Fibroblast of the aortic adventitia (primary cell): Measurements from ENCODE around the gene TKFC. TPM values are rescaled to one million over a fixed set of nuclear protein-coding genes. Genes with fewer than 3 reads are reported as not detected.

Experiments used
- DNase-seq: peaks from one replicate; pipeline ENCODE4 v3.0.0-alpha.2; 2010; ENCODE audit warnings: low read depth
- H3K4me3 ChIP-seq: 2 replicates; pipeline ENCODE4 v1.5.1; 2011; ENCODE audit warnings: low read depth, mild to moderate bottlenecking, control low read depth, low read length, moderate library complexity
- total RNA-seq: library from RNA; depleted of rRNA; stranded (reverse); fragments of >200 nt; gene quantifications from 2 replicates; pipeline ENCODE4 v1.2.3, GENCODE V29; 2012; ENCODE audit warnings: low replicate concordance
- TF ChIP-seq, protein P1 (sequence below): IDR thresholded peaks from 2 replicates; pipeline ENCODE4 v1.5.1; 2011; ENCODE audit warnings: mild to moderate bottlenecking, low read length, control low read depth, inconsistent platforms; ENCODE audit not compliant: insufficient read depth

TKFC gene
- total RNA-seq, 1 donor: 17.6 TPM

DNA sequence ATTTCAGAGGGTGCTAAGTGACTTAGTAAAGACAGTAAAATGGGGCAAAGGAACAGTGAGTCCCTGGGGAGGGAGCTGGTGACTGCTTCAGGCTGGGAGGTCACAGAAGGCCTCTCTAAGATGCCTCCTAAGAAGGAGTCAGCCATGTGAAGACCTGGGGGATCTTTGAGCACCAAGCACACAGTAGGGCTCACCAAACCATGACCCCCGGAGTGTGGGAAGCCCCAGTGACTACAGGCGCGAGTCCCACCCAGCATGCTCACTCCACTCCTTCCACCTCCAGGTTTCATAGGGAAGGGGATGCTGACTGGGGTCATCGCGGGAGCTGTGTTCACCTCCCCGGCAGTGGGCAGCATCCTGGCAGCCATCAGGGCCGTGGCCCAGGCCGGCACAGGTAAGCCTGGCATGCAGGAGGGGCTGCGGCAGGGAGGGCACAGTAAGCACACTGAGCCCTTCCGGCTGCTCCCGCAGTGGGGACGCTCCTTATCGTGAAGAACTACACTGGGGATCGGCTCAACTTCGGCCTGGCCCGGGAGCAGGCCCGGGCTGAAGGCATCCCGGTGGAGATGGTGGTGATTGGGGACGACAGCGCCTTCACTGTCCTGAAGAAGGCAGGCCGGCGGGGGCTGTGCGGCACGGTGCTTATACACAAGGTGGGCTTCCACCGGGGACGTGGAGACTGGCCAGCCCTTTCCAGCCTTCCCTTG lies 5.9 kb downstream of the TKFC start:
- no peak for DNase-seq
- TF ChIP-seq, protein P1, sequence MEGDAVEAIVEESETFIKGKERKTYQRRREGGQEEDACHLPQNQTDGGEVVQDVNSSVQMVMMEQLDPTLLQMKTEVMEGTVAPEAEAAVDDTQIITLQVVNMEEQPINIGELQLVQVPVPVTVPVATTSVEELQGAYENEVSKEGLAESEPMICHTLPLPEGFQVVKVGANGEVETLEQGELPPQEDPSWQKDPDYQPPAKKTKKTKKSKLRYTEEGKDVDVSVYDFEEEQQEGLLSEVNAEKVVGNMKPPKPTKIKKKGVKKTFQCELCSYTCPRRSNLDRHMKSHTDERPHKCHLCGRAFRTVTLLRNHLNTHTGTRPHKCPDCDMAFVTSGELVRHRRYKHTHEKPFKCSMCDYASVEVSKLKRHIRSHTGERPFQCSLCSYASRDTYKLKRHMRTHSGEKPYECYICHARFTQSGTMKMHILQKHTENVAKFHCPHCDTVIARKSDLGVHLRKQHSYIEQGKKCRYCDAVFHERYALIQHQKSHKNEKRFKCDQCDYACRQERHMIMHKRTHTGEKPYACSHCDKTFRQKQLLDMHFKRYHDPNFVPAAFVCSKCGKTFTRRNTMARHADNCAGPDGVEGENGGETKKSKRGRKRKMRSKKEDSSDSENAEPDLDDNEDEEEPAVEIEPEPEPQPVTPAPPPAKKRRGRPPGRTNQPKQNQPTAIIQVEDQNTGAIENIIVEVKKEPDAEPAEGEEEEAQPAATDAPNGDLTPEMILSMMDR: no peak
- H3K4me3 ChIP-seq: no peak overlapping the region

DNA sequence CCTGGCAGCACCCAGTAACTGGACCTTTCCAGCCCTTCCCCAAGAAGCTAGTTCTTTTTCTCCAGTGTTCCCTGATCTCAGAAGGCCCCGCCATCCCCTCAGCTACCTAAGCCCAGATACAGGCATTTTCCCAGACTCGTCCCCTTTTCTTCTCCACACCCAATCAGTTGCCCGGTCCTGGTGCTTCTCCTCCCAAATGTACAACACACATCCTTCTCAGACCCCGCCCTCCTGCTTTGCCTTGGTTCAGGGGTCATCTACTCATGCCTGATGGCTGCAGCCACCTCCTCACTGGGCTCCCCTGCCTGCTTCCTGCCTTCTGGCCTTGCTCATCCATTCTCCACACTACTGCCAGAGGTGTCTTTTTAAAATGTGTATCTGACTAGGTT lies 6.5 kb downstream of the TKFC start:
- H3K4me3 ChIP-seq: no peak overlapping the region
- no peak for DNase-seq
- TF ChIP-seq, protein P1: no peak

DNA sequence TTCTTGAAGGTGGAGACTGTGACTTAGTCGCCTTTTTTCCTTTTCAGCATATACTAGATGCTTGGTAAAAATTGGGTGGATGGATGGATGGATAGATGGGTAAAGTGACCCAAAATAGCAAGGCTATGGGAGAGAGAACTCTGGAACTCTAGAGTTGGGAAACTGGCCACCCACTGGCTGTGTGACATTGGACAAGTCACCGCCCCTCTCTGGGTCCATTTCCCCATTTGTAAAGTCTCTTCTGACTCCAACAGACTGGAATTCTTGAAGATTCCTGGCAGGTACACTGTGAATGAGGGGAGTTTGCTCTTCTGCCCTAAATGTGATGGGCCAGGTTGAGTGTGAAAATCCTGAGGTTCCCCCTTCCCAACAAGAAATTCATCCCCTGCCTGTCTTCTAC lies 8.0 kb downstream of the TKFC start:
- TF ChIP-seq, protein P1: no peak
- DNase-seq: no peak
- H3K4me3 ChIP-seq: no peak overlapping the region

DNA sequence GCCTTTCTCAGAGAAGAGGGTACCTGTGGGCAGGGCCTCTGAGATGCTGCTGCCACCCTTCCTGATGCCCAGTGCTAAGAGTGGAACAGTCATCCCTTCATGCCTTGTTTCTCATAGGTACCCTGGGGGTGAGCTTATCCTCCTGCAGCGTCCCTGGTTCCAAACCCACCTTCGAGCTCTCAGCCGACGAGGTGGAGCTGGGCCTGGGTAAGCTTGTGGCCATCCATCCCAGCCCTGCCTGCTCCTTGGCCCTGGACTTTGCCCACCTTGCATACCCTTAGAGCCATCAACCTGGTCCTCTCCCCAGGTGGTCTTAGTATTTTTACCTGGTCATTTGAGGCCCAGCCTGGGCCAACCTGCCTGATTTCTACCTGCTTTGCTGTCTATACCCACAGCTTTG lies 8.7 kb downstream of the TKFC start:
- H3K4me3 ChIP-seq: no peak overlapping the region
- TF ChIP-seq, protein P1: no peak
- DNase-seq: no peak

DNA sequence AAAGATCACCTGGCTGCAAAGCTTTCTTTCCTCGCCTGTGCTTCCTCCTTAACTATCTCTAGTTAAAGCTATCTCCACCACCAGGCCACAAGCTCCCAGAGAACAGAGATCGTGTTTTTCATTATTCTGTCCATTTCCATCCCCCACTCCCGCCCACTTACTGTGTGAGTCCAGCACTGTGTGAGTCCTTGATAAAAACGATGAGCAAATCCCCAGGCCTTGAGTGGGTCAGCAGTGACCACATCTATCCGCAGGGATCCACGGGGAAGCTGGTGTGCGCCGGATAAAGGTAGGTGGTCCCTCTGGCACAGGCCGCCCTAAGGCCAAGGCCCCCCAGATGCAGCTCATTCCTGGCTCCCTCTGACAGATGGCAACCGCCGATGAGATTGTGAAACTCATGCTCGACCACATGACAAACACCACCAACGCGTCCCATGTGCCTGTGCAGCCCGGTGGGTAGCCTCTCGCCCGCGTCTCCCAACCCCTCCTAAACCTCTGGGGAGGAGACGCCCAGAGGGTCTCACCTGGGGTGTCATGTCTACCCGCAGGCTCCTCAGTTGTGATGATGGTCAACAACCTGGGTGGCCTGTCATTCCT lies 9.3 kb downstream of the TKFC start:
- no peak overlapping the region for H3K4me3 ChIP-seq
- TF ChIP-seq, protein P1: no peak
- no peak for DNase-seq

DNA sequence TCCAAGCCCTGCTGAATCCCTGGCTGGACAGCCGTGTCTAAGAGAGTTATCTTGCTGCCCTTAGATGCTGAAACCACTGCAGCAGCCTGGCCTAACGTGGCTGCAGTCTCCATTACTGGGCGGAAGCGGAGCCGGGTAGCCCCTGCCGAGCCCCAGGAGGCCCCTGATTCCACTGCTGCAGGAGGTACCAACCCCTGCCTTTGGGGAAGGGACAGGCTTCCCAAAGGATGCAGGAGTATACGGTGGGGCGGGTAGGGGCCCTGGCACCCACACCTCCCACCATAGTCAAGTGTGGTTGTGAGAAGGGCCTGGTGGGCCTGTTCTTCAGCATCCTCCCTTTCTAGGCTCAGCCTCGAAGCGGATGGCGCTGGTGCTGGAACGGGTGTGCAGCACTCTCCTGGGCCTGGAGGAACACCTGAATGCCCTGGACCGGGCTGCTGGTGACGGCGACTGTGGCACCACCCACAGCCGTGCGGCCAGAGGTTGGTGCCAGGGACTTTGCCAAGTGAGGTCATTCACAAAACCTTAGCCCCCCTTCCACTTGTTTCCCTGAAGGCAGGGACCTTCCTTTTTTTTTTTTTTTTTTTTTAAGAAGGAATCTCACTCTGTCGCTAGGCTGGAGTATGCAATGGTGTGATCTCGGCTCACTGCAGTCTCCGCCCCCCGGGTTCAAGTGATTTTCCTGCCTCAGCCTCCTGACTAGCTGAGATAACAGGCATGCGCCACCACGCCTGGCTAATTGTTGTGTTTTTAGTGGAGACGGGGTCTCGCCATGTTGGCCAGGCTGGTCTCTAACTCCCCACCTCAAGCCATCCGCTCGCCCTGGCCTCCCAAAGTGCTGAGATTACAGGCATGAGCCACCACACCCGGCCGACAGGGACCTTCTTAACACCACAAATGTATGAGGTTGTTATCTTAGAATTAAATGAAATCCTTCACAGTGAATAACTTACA lies 11.0 kb downstream of the TKFC start:
- DNase-seq: no peak
- TF ChIP-seq, protein P1: no peak
- no peak overlapping the region for H3K4me3 ChIP-seq
